HG02623 (cell line): ENCODE data around the gene ARID2.

Experiments
- ATAC-seq: cut with Tn5 transposase; IDR thresholded peaks from one replicate; pipeline ENCODE4 v1.9.1; 2021; ENCODE audit warnings: moderate library complexity; ENCODE audit not compliant: unreplicated experiment

The ARID2 gene

DNA sequence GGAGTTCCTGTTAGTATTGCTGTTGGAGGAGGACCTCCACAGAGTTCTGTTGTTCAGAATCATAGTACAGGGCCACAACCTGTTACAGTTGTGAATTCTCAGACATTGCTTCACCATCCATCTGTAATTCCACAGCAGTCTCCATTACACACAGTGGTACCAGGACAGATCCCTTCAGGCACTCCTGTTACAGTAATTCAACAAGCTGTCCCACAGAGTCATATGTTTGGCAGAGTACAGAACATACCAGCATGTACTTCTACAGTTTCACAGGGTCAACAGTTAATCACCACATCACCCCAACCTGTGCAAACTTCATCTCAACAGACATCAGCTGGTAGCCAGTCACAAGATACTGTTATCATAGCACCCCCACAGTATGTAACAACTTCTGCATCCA lies 120.8 kb downstream of the ARID2 start:
- no peak for ATAC-seq

DNA sequence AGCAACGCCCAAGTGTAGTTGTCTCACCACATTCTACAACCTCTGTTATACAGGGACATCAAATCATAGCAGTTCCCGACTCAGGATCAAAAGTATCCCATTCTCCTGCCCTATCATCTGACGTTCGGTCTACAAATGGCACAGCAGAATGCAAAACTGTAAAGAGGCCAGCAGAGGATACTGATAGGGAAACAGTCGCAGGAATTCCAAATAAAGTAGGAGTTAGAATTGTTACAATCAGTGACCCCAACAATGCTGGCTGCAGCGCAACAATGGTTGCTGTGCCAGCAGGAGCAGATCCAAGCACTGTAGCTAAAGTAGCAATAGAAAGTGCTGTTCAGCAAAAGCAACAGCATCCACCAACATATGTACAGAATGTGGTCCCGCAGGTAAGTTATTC lies 123.0 kb downstream of the ARID2 start:
- no peak for ATAC-seq

- no peak for ATAC-seq
Measured at GRCh38 chr12:45853550-45853949, 124.0 kb downstream of the ARID2 start.

DNA sequence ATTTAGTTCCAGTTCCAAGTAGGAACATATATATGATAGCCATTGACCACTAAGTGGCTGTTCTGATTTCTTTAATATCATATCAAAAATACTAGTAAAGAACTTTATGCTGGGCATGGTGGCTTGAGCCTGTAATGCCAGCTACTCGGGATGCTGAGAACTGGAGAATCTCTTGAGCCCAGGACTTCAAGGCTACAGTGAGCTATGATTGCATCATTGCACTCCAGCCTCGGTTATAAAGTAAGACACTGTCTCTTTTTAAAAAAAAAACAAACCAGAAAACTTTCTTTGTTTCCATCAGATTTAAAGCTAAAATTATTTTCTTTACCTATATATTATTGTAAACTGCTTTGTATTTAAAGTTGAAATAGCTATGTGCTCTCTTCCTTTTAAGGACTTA lies 133.8 kb downstream of the ARID2 start:
- ATAC-seq: no peak

DNA sequence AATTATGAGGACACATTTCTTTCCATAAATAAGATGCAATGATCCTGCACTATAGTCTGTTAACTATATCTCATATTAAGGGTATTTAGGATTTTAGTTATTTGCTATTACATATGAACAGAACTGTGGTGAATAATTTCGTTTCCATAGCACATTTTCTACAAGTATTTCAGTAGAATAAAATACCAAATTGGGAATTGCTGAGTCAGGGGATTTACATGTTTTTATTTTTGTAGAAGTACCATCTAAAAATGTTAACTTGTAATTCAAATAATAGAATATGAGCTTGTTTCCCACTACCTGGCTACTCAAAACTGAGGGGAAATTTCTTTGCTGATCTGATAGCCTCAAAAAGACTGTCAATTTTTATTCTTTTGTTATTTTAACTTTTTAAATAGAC lies 136.8 kb downstream of the ARID2 start:
- ATAC-seq: no peak

DNA sequence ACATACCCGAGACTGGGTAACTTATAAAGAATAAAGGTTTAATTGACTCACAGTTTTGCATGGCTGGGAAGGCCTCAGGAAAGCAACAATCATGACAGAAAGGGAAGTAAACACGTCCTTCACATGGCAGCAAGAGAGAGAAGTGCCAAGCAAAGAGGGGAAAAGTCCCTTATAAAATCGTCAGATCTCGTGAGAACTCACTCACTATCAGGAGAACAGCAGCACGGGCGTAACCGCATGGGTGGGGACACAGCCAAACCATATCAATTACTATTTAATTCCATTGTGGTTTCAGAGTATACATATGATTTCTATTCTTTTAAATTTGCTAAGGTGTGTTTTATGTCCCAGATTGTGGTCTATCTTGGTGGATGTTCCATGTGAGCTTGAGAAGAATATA lies 142.9 kb downstream of the ARID2 start:
- ATAC-seq: no peak

- no peak for ATAC-seq
Measured at GRCh38 chr12:45877069-45877468, 147.6 kb downstream of the ARID2 start.

GRCh38 chr12:45878630-45879255 lies 149.2 kb downstream of the ARID2 start:
- ATAC-seq: no peak

DNA sequence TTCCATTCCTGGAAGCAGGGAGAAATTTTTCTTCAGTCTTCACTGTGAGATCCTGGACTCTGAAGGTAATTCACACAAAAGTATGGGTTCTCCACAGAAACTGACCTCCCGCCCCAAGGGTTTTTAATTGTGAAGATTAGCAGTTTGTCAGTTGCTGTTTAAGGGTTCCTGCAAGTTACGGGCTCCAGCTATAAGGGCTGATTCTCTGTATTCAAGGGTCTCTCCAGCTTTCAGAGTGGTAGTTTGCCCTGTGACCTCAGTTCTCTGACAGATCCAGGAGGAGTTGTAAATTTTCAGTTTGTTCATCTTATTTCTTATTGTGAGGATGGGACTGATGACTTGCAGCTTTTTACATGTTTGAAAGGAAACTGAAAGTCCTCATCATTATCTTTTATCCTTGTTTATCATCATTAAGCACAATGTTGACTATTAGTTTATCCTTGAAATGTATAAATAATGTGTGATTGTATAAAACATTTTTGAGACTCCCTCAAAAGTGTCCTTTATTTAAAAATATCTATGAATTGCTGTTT lies 149.9 kb downstream of the ARID2 start:
- ATAC-seq: no peak

DNA sequence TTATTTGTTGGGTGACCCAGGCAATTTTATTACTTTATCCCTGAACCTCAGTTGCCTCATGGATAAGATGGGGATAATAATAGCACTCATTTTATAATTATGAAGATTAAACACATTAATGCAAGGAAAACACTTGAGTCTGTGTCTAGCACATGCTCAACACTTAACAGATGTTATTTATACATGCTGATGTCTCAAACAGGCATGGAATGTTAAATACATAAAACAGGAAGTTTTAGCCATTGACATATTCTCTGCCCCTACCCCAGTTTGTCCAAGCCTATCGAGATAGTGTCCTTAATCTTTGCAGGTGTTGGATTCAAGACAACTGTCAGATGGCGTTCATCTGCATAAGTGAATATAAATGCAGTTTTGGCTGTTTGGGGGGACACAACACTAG lies 151.0 kb downstream of the ARID2 start:
- ATAC-seq: no peak

- no peak for ATAC-seq
Measured at GRCh38 chr12:45883187-45883586, 153.7 kb downstream of the ARID2 start.

- ATAC-seq: no peak
Measured at GRCh38 chr12:45886685-45887084, 157.2 kb downstream of the ARID2 start.

DNA sequence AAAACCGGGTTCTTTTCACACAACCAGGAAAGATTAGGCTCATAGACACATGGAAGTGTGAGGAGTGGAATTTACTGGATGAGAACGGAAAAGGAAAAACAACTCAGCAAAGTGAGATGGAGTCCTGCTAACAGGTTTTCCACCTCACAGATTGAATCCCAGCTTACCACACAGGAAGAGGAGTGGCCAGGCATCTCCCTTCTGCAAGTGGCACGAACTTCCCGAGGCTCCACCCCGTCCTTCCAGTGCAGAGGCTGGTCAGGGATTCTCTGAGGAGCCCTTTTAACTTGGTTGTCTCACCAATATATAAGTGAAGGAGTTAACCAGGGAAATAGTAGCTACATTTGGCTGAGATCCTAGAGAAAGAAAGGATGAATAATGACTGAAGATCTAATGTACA lies 158.0 kb downstream of the ARID2 start:
- no peak for ATAC-seq

- ATAC-seq: no peak
Measured at GRCh38 chr12:45890276-45890675, 160.8 kb downstream of the ARID2 start.

GRCh38 chr12:45893240-45893639 lies 163.7 kb downstream of the ARID2 start:
- no peak for ATAC-seq

GRCh38 chr12:45895961-45896360 lies 166.5 kb downstream of the ARID2 start:
- ATAC-seq: no peak

DNA sequence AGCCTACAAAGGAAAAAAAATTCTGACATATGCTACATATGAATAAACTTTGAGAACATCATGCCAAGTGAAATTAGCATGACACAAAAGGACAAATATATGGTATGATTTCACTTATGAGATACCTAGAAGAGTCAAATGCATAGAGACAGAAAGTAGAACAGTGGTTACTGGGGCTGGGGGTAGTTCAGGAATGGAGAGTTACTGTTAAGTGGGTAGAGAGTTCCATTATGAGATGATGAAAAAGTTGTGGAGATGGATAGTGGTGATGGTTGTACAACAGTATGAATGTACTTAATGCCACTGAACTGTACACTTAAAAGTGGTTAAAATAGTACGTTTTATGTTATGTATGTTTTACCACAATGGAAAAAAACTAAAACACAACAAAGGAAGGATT lies 168.6 kb downstream of the ARID2 start:
- no peak for ATAC-seq

DNA sequence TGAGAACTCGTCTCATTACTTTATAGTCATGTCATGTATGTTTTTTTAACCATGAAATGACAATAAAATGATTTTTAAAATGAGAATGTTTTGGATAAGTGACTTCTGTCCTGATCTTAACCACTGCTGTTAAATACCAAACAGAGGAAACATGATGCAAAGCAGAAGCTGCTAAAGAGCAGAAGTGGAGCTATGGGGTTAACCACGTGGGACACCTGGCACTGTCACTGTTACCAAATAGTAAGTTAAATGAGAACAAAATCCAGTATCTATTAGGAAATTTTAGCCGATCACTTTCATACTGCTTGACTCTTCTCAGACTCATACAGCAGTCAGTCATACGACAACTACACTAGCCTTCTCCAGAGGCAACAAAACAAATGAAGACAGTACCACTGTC lies 178.4 kb downstream of the ARID2 start:
- ATAC-seq: peak; percentile 91

DNA sequence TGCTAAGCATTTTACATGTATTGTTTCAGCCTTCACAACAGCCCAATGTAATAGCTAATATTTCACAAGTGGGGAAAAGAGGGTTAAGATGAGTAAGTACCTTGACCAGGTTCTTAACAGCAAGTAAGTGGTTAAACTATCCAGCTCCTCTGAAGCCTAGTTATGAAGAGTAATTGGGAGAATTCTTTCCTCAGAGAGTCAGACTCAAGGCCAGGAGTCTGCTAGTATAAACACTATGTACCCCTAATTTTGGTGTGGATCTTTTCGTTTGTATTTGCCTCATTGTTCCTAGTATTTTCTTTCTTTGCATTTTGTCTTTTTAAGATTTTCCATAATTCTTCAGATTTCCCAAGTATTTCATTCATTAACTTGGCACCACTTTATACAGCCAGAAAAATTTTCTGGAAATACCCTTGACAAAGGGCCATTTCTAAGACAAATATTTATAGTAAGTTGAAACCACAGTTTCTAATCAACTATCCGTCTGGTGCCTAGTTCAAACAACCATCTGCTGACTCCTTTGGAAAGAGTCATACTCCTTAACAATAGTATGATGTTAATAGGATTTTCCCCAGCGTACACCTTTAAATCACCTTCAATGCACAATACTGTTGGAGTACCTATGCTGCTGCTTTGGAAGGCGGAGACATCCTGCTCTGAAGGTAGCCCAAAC lies 179.7 kb downstream of the ARID2 start:
- no peak for ATAC-seq

DNA sequence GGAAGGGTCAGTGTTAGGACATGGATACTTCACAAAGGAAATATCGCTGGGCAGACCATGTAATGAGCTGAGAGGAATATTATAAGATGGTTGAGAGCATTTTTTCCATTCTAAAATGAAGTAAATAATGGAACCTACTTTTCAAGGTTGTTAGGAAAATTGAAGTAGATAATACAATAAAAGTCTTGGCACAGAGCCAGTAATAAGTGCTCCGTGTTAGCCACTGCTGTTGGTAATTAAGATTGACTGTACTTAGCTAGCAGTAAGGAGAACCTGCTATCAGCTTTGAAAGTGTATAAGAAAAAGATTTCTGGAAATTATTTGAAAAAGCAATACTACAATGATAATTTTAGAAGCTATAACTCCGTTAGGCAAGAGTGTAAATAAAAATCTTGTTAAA lies 183.3 kb downstream of the ARID2 start:
- no peak for ATAC-seq

DNA sequence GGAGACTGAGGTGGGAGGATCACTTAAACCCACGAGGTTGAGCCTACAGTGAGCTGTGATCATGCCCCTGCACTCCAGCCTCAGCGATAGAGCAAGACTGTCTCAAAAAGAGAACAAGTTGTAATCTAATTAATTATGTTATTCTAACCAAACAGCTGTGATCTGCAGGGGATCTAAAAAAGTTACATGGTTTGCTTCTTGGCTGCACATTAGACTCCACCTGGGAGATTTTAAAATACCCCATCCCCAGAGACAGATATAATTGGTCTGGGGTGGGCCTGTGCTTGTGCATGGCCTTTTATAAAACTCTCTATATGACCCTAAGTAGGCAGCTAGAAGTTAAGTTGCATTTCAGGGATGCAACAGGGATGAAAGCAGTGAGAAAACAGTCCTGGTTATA lies 184.1 kb downstream of the ARID2 start:
- ATAC-seq: no peak

DNA sequence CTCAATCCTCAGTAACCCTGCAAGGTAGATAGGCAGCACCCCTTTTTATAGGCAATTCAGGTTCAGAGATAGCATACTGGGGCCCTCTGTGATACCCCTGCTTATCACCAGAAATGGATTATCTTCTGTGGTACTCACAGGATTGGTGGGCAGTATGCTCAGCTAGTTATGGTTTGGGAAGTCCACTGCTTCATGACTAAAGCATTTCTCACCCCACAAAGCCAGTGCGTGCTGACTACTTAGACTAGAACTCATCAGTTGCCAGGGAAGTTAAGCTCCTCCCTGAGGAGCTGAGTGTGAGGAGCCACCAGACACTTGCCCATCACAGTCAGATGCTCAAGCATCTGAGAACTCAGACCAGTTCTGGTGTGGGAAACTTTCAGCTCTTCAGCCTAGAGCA lies 184.6 kb downstream of the ARID2 start:
- no peak for ATAC-seq

- no peak for ATAC-seq
Measured at GRCh38 chr12:45915405-45915804, 185.9 kb downstream of the ARID2 start.
